Stimulated activated CD4-positive, alpha-beta T cell treated with anti-CD3 and anti-CD28 coated beads, TNF-alpha, amount 100 ng/mL, for 48 hours (primary cell): ENCODE measurements around the gene TMEM171.
A peak's percentile ranks its signal among the peaks of the same experiment; 100 is the strongest.

Experiments
- DNase-seq, 3 donors: peaks; one replicate each; pipeline ENCODE4 v3.0.0-alpha.2; 2020; ENCODE audit warnings: low read depth in 3 of 3

Gene TMEM171

GRCh38 chr5:73120222-73121118 is at the start of gene TMEM171:
TSS of gene TMEM171 (plus strand) at chr5:73120575. CDS start at chr5:73123374, 2,799 bp downstream.
- no peak for DNase-seq

GRCh38 chr5:73081093-73081492 is 39.3 kb upstream of the TMEM171 start:
- no peak for DNase-seq

- no peak for DNase-seq
Measured at GRCh38 chr5:73088026-73088425, 32.3 kb upstream of the TMEM171 start.

GRCh38 chr5:73093943-73094342 is 26.4 kb upstream of the TMEM171 start:
- peak in 1 of 3 donors; percentile 4 for DNase-seq

- no peak for DNase-seq
Measured at GRCh38 chr5:73094415-73094814, 26.0 kb upstream of the TMEM171 start.

GRCh38 chr5:73095564-73096238 is 24.7 kb upstream of the TMEM171 start:
- DNase-seq = no peak

GRCh38 chr5:73096239-73096575 is 24.2 kb upstream of the TMEM171 start:
- DNase-seq = no peak

- DNase-seq = no peak
Measured at GRCh38 chr5:73097740-73098139, 22.6 kb upstream of the TMEM171 start.

GRCh38 chr5:73100109-73100508 is 20.3 kb upstream of the TMEM171 start:
- no peak for DNase-seq

- no peak for DNase-seq
Measured at GRCh38 chr5:73103870-73104299, 16.5 kb upstream of the TMEM171 start.

GRCh38 chr5:73104326-73104725 is 16.0 kb upstream of the TMEM171 start:
- DNase-seq = no peak

- DNase-seq = no peak
Measured at GRCh38 chr5:73106335-73106734, 14.0 kb upstream of the TMEM171 start.

GRCh38 chr5:73110190-73110589 is 10.2 kb upstream of the TMEM171 start:
- no peak for DNase-seq

GRCh38 chr5:73111536-73111935 is 8.8 kb upstream of the TMEM171 start:
- DNase-seq = no peak

GRCh38 chr5:73112359-73112758 is 8.0 kb upstream of the TMEM171 start:
- no peak for DNase-seq

GRCh38 chr5:73114044-73114688 is 6.2 kb upstream of the TMEM171 start:
- DNase-seq = no peak

GRCh38 chr5:73115399-73116051 is 4.8 kb upstream of the TMEM171 start:
- DNase-seq = no peak

- DNase-seq = no peak
Measured at GRCh38 chr5:73116506-73116905, 3.9 kb upstream of the TMEM171 start.

- DNase-seq = no peak
Measured at GRCh38 chr5:73117088-73117740, 3.2 kb upstream of the TMEM171 start.

GRCh38 chr5:73118391-73118973 is 1.9 kb upstream of the TMEM171 start:
- DNase-seq = no peak
